GM12873 (cell line): ENCODE results near the gene THBD.

ENCODE experiments used
- TF ChIP-seq, protein P1 (sequence below): IDR thresholded peaks from 2 replicates; pipeline ENCODE4 v1.5.1; 2012; ENCODE audit warnings: low read depth, mild to moderate bottlenecking, moderate library complexity, low read length, control low read depth; ENCODE audit not compliant: insufficient read depth; ENCODE audit errors: missing control alignments

Gene THBD

DNA sequence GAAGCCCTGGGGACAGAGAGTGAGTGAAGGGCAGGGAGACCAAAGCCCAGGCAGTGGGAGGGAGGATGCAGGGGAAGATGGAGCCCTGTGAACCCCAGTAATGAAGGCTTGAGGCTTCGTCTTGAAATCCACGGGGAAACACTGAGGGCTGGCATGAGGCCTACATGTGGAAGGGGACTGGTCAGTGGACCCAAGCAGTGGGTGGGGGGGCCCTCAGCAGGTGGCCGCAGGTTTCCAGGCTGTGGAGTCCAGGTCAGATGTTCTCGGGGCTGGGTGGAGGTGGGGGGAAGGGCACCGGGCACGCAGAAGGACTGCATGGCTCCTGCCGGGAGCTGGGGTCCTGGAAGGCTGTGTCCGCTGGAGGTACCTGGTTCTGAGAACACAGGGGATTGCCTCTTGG is 39.4 kb upstream of the THBD start:
- TF ChIP-seq, protein P1, sequence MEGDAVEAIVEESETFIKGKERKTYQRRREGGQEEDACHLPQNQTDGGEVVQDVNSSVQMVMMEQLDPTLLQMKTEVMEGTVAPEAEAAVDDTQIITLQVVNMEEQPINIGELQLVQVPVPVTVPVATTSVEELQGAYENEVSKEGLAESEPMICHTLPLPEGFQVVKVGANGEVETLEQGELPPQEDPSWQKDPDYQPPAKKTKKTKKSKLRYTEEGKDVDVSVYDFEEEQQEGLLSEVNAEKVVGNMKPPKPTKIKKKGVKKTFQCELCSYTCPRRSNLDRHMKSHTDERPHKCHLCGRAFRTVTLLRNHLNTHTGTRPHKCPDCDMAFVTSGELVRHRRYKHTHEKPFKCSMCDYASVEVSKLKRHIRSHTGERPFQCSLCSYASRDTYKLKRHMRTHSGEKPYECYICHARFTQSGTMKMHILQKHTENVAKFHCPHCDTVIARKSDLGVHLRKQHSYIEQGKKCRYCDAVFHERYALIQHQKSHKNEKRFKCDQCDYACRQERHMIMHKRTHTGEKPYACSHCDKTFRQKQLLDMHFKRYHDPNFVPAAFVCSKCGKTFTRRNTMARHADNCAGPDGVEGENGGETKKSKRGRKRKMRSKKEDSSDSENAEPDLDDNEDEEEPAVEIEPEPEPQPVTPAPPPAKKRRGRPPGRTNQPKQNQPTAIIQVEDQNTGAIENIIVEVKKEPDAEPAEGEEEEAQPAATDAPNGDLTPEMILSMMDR, result no peak

DNA sequence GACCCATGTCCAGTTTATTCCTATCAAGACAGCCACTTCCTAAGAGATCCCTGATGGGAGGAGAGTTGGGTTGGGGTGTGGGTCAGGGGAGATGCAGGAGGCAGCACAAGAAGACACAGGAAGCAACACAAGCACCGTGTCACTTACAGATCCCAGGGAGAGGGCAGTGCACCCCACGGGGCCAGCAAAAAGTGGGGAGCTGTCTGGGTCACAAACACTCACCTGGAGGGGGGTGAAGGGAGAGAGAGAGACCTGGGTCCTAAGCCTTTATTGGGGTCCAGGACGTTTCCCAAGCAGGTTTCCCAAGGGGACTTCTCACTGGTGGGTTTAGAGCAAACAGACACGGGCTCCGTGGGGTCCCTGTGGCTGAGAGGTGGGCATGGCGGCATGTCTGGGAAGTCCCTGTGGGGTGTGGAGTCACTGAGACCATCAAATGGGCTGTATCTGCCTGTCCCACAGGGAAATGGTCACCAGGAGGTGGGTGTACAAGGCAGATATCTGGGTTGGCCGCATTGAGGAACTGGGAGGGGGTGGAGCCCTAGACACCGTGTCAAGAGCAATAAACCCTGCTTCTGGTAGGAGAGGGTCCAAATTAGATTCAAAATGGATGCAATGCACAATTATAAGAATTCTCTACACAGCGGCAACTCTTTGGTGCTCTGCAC is 38.2 kb upstream of the THBD start:
- TF ChIP-seq, protein P1, result no peak

- TF ChIP-seq, protein P1, result no peak
These were observed 37.5 kb upstream of the THBD start for GRCh38 chr20:23086931-23087411.

- TF ChIP-seq, protein P1, result no peak
These were observed 36.6 kb upstream of the THBD start, which contains the start of gene CD93 for GRCh38 chr20:23086056-23086566. CD93 (minus strand) TSS chr20:23086324; CDS start chr20:23086192, 132 bp downstream.

DNA sequence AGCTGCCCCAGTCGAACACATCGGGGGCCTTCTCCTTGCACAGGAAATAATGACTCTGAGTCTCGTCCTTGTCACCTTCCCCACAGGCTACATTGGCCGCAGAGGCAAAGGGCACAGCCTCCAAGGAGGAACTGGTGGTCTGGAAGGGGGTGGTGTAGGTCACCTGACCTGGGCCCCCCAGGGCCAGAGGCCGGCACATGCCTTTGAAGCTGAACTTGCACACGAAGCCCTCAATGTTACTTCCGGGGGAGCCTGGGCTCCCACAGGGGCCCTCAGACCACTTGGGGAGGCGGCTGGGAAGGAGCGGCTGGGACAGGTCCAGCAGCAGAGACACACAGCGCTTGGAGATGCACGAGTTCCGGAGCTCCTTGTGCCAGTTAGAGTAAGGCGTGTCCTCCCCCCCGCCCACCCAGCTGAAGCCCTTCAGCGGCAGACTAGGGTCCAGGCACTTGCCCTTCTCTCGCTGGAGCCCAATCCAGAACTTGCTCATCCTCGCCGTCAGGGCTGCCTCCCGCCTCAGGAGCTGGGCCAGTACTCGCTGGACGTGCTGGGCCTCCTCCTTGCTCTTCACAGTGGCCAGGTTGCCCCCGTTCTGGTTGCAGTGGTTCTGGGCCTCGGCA is 36.1 kb upstream of the THBD start:
- TF ChIP-seq, protein P1, result no peak

DNA sequence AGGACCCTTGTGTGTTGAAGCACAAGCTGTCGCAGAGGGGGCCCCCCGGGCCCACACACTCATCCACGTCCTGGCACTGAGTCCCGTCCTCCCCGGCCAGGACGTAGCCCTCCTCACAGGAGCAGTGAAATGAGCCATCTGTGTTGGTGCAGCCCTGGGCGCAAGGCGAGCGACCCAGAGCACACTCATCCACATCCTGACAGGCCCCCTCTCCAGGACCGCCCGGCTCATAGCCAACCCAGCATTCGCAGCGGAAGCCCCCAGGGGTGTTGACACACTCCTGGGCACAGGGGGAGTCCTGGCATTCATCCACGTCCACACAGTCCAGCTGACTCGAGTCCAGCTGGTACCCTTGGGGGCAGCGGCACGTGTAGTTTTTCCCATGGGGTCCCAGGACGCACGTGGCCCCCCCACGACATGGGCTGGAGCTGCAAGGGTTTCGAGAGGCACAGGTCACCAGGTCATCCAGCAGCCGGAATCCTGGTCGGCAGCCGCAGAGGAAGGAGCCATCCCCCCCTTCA is 35.4 kb upstream of the THBD start:
- TF ChIP-seq, protein P1, result no peak

DNA sequence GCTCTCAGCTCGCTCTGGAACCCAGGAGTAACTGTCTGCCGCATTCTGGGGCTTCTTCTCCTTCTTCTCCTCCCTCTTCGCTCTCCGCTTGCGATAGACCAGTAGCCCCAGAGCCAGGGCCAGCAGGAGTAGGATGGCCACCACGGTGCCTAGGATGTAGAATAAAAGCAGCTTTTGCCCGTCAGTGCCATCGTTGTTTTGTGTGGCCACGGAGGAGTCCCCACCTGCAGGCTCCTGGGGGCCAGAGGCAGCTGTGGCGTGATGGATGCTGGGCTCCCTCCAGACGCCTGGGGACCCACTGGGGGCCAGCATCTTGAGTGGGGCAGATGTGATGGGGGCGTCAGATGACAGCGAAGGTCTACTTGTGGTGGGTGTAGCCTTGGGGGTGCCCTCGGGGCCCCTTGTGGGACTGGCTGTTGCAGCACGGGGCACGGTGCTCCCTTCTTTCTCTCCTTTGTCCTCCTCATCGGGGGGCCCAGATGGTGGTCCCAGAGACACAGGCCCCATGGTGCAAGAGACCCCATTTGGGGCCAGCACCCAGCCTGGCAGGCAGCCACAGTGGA is 34.9 kb upstream of the THBD start:
- TF ChIP-seq, protein P1, result no peak
